ENCODE measurements around the gene TDRD9. TPM values are rescaled to one million over a fixed set of nuclear protein-coding genes. Genes with fewer than 3 reads are reported as not detected.

Gene TDRD9
- total and polyA plus RNA-seq, 2 donors from 2014 or later, result 1.6 to 6.6 TPM

DNA sequence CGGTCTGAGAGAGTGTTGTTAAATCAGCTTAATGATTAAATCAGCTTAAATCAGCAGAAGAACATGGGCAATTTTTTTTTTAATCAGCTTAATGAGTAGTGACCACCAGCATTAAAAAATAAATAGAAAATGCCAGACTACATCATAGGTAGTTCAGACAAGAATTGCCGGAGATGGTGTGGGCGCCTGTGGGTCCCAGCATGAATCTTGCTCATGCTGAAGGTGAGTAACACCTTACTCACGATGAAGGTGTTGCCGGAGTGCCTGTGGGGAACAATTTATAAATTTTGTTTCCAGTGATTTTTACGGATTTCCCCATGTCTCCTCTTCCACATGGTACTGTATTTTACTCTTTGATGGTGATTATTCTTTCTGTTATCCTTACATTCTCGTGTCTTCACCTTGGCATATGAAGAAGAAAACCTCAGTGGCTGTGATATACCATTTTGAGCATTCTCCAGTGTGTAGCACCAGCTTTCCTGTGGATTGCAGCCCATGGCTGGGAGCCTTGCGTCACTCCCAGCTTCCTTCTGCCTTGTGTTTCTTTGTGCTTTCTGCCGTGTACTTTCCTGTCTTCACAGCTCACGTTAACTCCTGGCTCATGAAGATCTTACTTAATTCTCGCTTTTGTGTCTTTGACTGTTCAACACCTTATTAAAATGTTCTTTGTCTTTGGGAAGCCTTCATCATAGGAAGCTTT, 4.7 kb downstream of the TDRD9 start:
- Histone ChIP-seq H3K27me3 (ENCODE audit: control insufficient read depth, insufficient read depth, low read length) (no peaks in the 10 kb centered on the region), H3K9ac (ENCODE audit: low read length in 3 of 3) (no peak overlapping the region), H3K36me3 (ENCODE audit: control insufficient read depth in 2 of 3, insufficient read depth in 3 of 3, low read length in 3 of 3) (no peaks in the 10 kb centered on the region), H3K4me1 (ENCODE audit: control insufficient read depth in 2 of 3, insufficient read depth in 2 of 3, low read depth in 1 of 3, low read length in 3 of 3) (no peaks in the 10 kb centered on the region), H3K4me3 (ENCODE audit: low read length in 3 of 3) (no peak overlapping the region), H3K27ac (ENCODE audit: low read depth in 2 of 2, low read length in 2 of 2) (no peak overlapping the region), H3K9me3 (ENCODE audit: control insufficient read depth in 2 of 3, insufficient read depth in 1 of 3, low read length in 3 of 3) (no peaks in the 10 kb centered on the region)
- DNase-seq (no peak), FAIRE-seq (no peak)
- intact Hi-C loops (cut with DNase I), result no loop called here
- TF ChIP-seq CTCF (IDR thresholded peaks at IDR 0.05; ENCODE audit: borderline replicate concordance, extremely low read depth, insufficient read depth), result no peak

DNA sequence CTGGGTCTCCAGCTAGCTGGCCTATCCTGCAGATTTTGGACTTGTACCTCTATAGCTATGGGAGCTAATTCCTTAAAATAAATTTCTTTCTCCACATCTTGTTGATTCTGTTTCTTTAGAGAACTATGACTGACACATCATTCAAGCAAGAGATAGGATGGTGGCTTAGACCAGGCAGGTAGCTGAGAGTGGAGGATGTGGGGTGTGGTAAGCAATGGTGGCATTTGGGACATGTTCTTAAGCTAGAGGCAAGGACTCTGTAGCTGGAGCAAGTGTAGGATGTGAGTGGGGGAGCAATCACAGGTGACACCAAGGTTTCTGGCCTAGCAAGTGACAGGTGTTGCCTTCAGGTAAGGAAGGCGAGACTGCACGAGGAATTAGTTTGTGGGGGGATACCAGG, 6.8 kb downstream of the TDRD9 start:
- TF ChIP-seq CTCF (IDR thresholded peaks at IDR 0.05; ENCODE audit: borderline replicate concordance, extremely low read depth, insufficient read depth), result no peak
- no peak overlapping the region for H3K9ac ChIP-seq (ENCODE audit: low read length in 3 of 3)
- no peaks in the 10 kb centered on the region for H3K4me1 ChIP-seq (ENCODE audit: control insufficient read depth in 2 of 3, insufficient read depth in 2 of 3, low read depth in 1 of 3, low read length in 3 of 3)
- H3K27ac ChIP-seq (ENCODE audit: low read depth in 2 of 2, low read length in 2 of 2), result no peak overlapping the region
- H3K36me3 ChIP-seq (ENCODE audit: control insufficient read depth in 2 of 3, insufficient read depth in 3 of 3, low read length in 3 of 3), result no peaks in the 10 kb centered on the region
- H3K27me3 ChIP-seq (ENCODE audit: control insufficient read depth, insufficient read depth, low read length), result no peaks in the 10 kb centered on the region
- no peak overlapping the region for H3K4me3 ChIP-seq (ENCODE audit: low read length in 3 of 3)
- DNase-seq, result no peak
- FAIRE-seq, result no peak
- intact Hi-C loops (cut with DNase I), result no loop called here
- no peaks in the 10 kb centered on the region for H3K9me3 ChIP-seq (ENCODE audit: control insufficient read depth in 2 of 3, insufficient read depth in 1 of 3, low read length in 3 of 3)

DNA sequence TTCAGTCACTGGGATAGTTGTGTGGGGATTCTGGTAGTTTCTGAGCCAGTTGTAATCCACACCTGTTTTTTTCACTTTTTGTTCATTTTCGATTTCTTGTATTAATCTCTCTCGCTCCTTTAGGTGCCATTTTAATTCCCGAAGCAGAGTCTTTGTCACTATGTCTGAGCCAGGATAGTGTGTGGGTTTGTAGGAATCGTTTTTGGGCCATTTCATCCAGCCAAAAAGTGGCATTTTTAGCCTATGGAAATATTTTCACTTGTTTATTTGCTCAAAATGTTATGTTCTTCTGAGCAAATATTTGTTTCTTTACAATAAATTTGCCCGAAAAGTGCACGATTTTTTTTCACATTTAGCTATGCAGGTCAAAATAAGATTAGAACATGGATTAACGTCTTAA, 13.2 kb downstream of the TDRD9 start:
- TF ChIP-seq CTCF (IDR thresholded peaks at IDR 0.05; ENCODE audit: borderline replicate concordance, extremely low read depth, insufficient read depth), result no peak
- intact Hi-C loops (cut with DNase I), result no loop called here

More for the DNA sequence above, 13.2 kb downstream of the TDRD9 start:
- DNase-seq (no peak), FAIRE-seq (no peak)
- Histone ChIP-seq H3K27me3 (ENCODE audit: control insufficient read depth, insufficient read depth, low read length) (no peaks in the 10 kb centered on the region), H3K9me3 (ENCODE audit: control insufficient read depth in 2 of 3, insufficient read depth in 1 of 3, low read length in 3 of 3) (no peaks in the 10 kb centered on the region), H3K4me1 (ENCODE audit: control insufficient read depth in 2 of 3, insufficient read depth in 2 of 3, low read depth in 1 of 3, low read length in 3 of 3) (no peaks in the 10 kb centered on the region), H3K9ac (ENCODE audit: low read length in 3 of 3) (no peak overlapping the region), H3K36me3 (ENCODE audit: control insufficient read depth in 2 of 3, insufficient read depth in 3 of 3, low read length in 3 of 3) (no peaks in the 10 kb centered on the region), H3K27ac (ENCODE audit: low read depth in 2 of 2, low read length in 2 of 2) (no peak overlapping the region), H3K4me3 (ENCODE audit: low read length in 3 of 3) (no peak overlapping the region)
